Stimulated activated CD4-positive, alpha-beta T cell treated with anti-CD3 and anti-CD28 coated beads, TNF-alpha, amount 100 ng/mL, for 1 hour (primary cell): ENCODE measurements around the gene PSMB9.
"Not testable (repeated sequence)": the region's sequence is repeated elsewhere in the genome, so short reads cannot be mapped to it uniquely, and the experiment has no call there.

Experiments
- DNase-seq, 3 donors: peaks; one replicate each; pipeline ENCODE4 v3.0.0-alpha.2; 2020; ENCODE audit warnings: low read depth in 3 of 3, low spot score in 1 of 3

PSMB9 gene

GRCh38 chr6:32858194-32858593 is 4.2 kb downstream of the PSMB9 start:
- no peak for DNase-seq

GRCh38 chr6:32860674-32861073 is 6.7 kb downstream of the PSMB9 start:
- no peak for DNase-seq

GRCh38 chr6:32862725-32863124 is 8.7 kb downstream of the PSMB9 start:
- no peak for DNase-seq

GRCh38 chr6:32865724-32866443 is 11.9 kb downstream of the PSMB9 start:
- DNase-seq: no peak

GRCh38 chr6:32867022-32867477 is 13.1 kb downstream of the PSMB9 start:
- no peak for DNase-seq

- DNase-seq: no peak
These were observed 13.7 kb downstream of the PSMB9 start for GRCh38 chr6:32867554-32868256.

- peak; percentile 54 to 84 (median 74) for DNase-seq
These were observed 14.3 kb downstream of the PSMB9 start for GRCh38 chr6:32868257-32868788.

- DNase-seq: not testable (repeated sequence)
These were observed 20.0 kb downstream of the PSMB9 start for GRCh38 chr6:32873947-32874346.

- no peak for DNase-seq
These were observed 22.6 kb downstream of the PSMB9 start for GRCh38 chr6:32876603-32877002.

GRCh38 chr6:32879691-32880090 is 25.7 kb downstream of the PSMB9 start:
- DNase-seq: no peak

- not testable (repeated sequence) for DNase-seq
These were observed 27.0 kb downstream of the PSMB9 start for GRCh38 chr6:32880962-32881361.

- no peak for DNase-seq
These were observed 28.9 kb downstream of the PSMB9 start for GRCh38 chr6:32882879-32883250.

- no peak for DNase-seq
These were observed 29.8 kb downstream of the PSMB9 start for GRCh38 chr6:32883789-32884188.

GRCh38 chr6:32885698-32886286 is 31.8 kb downstream of the PSMB9 start:
- DNase-seq: no peak

- DNase-seq: no peak
These were observed 32.8 kb downstream of the PSMB9 start for GRCh38 chr6:32886681-32887383.

- DNase-seq: no peak
These were observed 33.6 kb downstream of the PSMB9 start for GRCh38 chr6:32887616-32888015.

- DNase-seq: no peak
These were observed 34.6 kb downstream of the PSMB9 start for GRCh38 chr6:32888576-32888975.

- no peak for DNase-seq
These were observed 35.5 kb downstream of the PSMB9 start for GRCh38 chr6:32889533-32889932.

GRCh38 chr6:32890831-32891230 is 36.8 kb downstream of the PSMB9 start:
- no peak for DNase-seq

- peak; percentile 78 to 96 (median 92) for DNase-seq
These were observed 40.4 kb downstream of the PSMB9 start for GRCh38 chr6:32894085-32895005.
